IMR-90 (cell line): ENCODE data around the gene MYO10. TPM values are rescaled to one million over a fixed set of nuclear protein-coding genes. Genes with fewer than 3 reads are reported as not detected.

ENCODE experiments used
- ATAC-seq: fragments of 200-7000 bp; cut with Tn5 transposase; 2 replicates; pipeline ENCODE4 v1.9.1; 2020; ENCODE audit warnings: low read depth, mild to moderate bottlenecking, moderate library complexity
- BruUV-seq: library from RNA; stranded (reverse); fragments of 400-500 nt; replicated peaks from 2 replicates; lab custom pipeline; 2021; lab: Mats Ljungman, UMichigan
- CTCF ChIA-PET: fragments of 300-600 bp; formaldehyde crosslinking; extraction: SDS; loops from one replicate; lab custom pipeline; 2021; ENCODE audit warnings: antibody characterized with exemption; lab: Yijun Ruan, JAX
- POLR2A ChIA-PET: fragments of 300-600 bp; sonication (Branson Sonifier 250); formaldehyde crosslinking; loops from one replicate; lab custom pipeline; 2022; ENCODE audit warnings: antibody characterized with exemption; ENCODE audit not compliant: unreplicated experiment; lab: Charles Lee
- DNase-seq: peaks from one replicate; pipeline ENCODE4 v3.0.0; 2013
- H2AFZ ChIP-seq: replicated peaks from 2 replicates; pipeline ENCODE3; 2013; ENCODE audit warnings: low read length, mild to moderate bottlenecking; ENCODE audit not compliant: poor library complexity
- H2AK5ac ChIP-seq: 2 replicates; pipeline ENCODE4 v1.6.1; 2013; ENCODE audit warnings: low read depth, low read length, inconsistent platforms
- H2AK9ac ChIP-seq: replicated peaks from 2 replicates; pipeline ENCODE3; 2013; ENCODE audit warnings: mild to moderate bottlenecking, low read depth, low read length, moderate library complexity; ENCODE audit not compliant: poor library complexity
- H2BK120ac ChIP-seq: 2 replicates; pipeline ENCODE4 v1.6.1; 2013; ENCODE audit warnings: low read depth, low read length, inconsistent platforms
- H2BK15ac ChIP-seq: 3 replicates; pipeline ENCODE4 v1.6.1; 2013; ENCODE audit warnings: low read depth, low read length, inconsistent platforms
- H2BK20ac ChIP-seq: 2 replicates; pipeline ENCODE4 v1.6.1; 2013; ENCODE audit warnings: low read depth, mild to moderate bottlenecking, inconsistent platforms, low read length, moderate library complexity
- H2BK5ac ChIP-seq: 2 replicates; pipeline ENCODE4 v1.6.1; 2013; ENCODE audit warnings: mild to moderate bottlenecking, low read depth, low read length, inconsistent platforms; ENCODE audit not compliant: poor library complexity, severe bottlenecking
- H3K14ac ChIP-seq: replicated peaks from 2 replicates; pipeline ENCODE4 v1.6.1; 2013; ENCODE audit warnings: low read depth, low read length, inconsistent platforms
- H3K18ac ChIP-seq: 2 replicates; pipeline ENCODE4 v1.6.1; 2013; ENCODE audit warnings: low read depth, low read length, control low read depth
- H3K23ac ChIP-seq: 2 replicates; pipeline ENCODE4 v1.6.1; 2013; ENCODE audit warnings: low read depth, low read length, inconsistent platforms
- H3K27ac ChIP-seq: 2 replicates; pipeline ENCODE4 v1.5.1; 2013; ENCODE audit warnings: mild to moderate bottlenecking, control low read depth, low read length; ENCODE audit not compliant: insufficient read depth
- H3K27me3 ChIP-seq: 2 replicates; pipeline ENCODE4 v1.6.1; 2013; ENCODE audit warnings: low read length; ENCODE audit not compliant: control insufficient read depth, insufficient read depth
- H3K36me3 ChIP-seq: 2 replicates; pipeline ENCODE4 v1.6.1; 2013; ENCODE audit warnings: low read length, mixed read lengths; ENCODE audit not compliant: control insufficient read depth, insufficient read depth
- H3K4ac ChIP-seq: 2 replicates; pipeline ENCODE4 v1.6.1; 2013; ENCODE audit warnings: low read depth, low read length, inconsistent platforms
- H3K4me1 ChIP-seq: 2 replicates; pipeline ENCODE4 v1.6.1; 2013; ENCODE audit warnings: low read length, mixed read lengths; ENCODE audit not compliant: control insufficient read depth, insufficient read depth
- H3K4me2 ChIP-seq: 2 replicates; pipeline ENCODE4 v1.6.1; 2013; ENCODE audit warnings: low read depth, mild to moderate bottlenecking, control low read depth, low read length, moderate library complexity
- H3K4me3 ChIP-seq: 2 replicates; pipeline ENCODE4 v1.5.1; 2013; ENCODE audit warnings: low read depth, mild to moderate bottlenecking, control low read depth, low read length, moderate library complexity; ENCODE audit not compliant: insufficient read depth
- H3K56ac ChIP-seq: 2 replicates; pipeline ENCODE4 v1.6.1; 2013; ENCODE audit warnings: low read length, inconsistent platforms; ENCODE audit not compliant: insufficient read depth; ENCODE audit errors: extremely low read depth
- H3K79me1 ChIP-seq, 2 experiments: 2 replicates each; pipeline ENCODE4 v1.6.1; 2013; ENCODE audit warnings: low read length in 2 of 2, inconsistent platforms in 1 of 2, low read depth in 1 of 2
- H3K9ac ChIP-seq: 2 replicates; pipeline ENCODE4 v1.6.1; 2013; ENCODE audit warnings: low read depth, low read length, control low read depth
- H3K9me1 ChIP-seq: 2 replicates; pipeline ENCODE4 v1.6.1; 2013; ENCODE audit warnings: low read length, inconsistent platforms; ENCODE audit not compliant: insufficient read depth
- H3K9me3 ChIP-seq: 2 replicates; pipeline ENCODE4 v1.6.1; 2013; ENCODE audit warnings: low read length; ENCODE audit not compliant: control insufficient read depth, insufficient read depth
- H4K20me1 ChIP-seq: 2 replicates; pipeline ENCODE4 v1.6.1; 2013; ENCODE audit warnings: low read length, inconsistent platforms; ENCODE audit not compliant: insufficient read depth
- H4K5ac ChIP-seq: 2 replicates; pipeline ENCODE4 v1.6.1; 2013; ENCODE audit warnings: mild to moderate bottlenecking, low read depth, low read length, control low read depth
- H4K8ac ChIP-seq, 2 experiments: 2 replicates each; pipeline ENCODE4 v1.6.1; 2013; ENCODE audit warnings: low read depth in 2 of 2, low read length in 2 of 2, control low read depth in 1 of 2, inconsistent platforms in 1 of 2
- H4K91ac ChIP-seq: 2 replicates; pipeline ENCODE4 v1.6.1; 2013; ENCODE audit warnings: low read depth, low read length, inconsistent platforms; ENCODE audit not compliant: insufficient read depth
- CEBPB ChIP-seq: IDR thresholded peaks from 2 replicates; pipeline ENCODE4 v1.6.1; 2012; ENCODE audit warnings: low read depth, low read length, improper control_type of control experiment
- MAZ ChIP-seq: IDR thresholded peaks from 2 replicates; pipeline ENCODE4 v1.6.1; 2012; ENCODE audit warnings: low read depth, mild to moderate bottlenecking, low read length, improper control_type of control experiment, moderate library complexity, borderline replicate concordance
- RAD21 ChIP-seq: IDR thresholded peaks from 2 replicates; pipeline ENCODE4 v1.6.1; 2012; ENCODE audit warnings: low read length, improper control_type of control experiment
- SMC3 ChIP-seq: fragments of 150-350 bp; IDR thresholded peaks from 2 replicates; pipeline ENCODE4 v1.6.1; 2016; ENCODE audit warnings: low read depth, mild to moderate bottlenecking, antibody characterized with exemption, low read length, moderate library complexity
- WGBS, 2 experiments: methylation state at CpG; one replicate each; pipeline versions ENCODE4 v1.1.5 to v1.1.7; 2013; ENCODE audit warnings: missing lambda C conversion rate in 2 of 2; ENCODE audit not compliant: insufficient read length in 1 of 2; ENCODE audit errors: extremely low coverage in 2 of 2; 5-methylcytosine and 5-hydroxymethylcytosine counted together
- dilution Hi-C: fragments of 300-500 bp; cut with HindIII; formaldehyde crosslinking; loops from one replicate; pipeline ENCODE4 v1.14.3; 2018; ENCODE audit warnings: low sequenced_read_pairs; ENCODE audit not compliant: unreplicated experiment
- in situ Hi-C: fragments of 300-500 bp; cut with MboI; formaldehyde crosslinking; loops from 3 replicates; pipeline ENCODE4 v1.14.3; 2019; ENCODE audit warnings: low sequenced_read_pairs, inconsistent platforms, mixed read lengths
- intact Hi-C: fragments of 100-400 bp; cut with micrococcal nuclease; formaldehyde crosslinking; loops from 2 replicates; pipeline ENCODE4 v1.10.0; 2022
- polyA plus RNA-seq, 3 experiments: library from polyadenylated mRNA; depleted of rRNA; stranded (reverse); fragments of >200 nt; gene quantifications; 2 replicates each; pipeline ENCODE4 v1.2.3, GENCODE V29; 2012; ENCODE audit warnings: low replicate concordance in 1 of 3
- total RNA-seq: library from RNA; depleted of rRNA; stranded (reverse); fragments of >200 nt; gene quantifications from 2 replicates; pipeline ENCODE4 v1.2.3, GENCODE V29; 2012
- TF ChIP-seq, protein P1 (sequence below): conservative IDR thresholded peaks from 2 replicates; pipeline ENCODE4 v1.5.1; 2012; ENCODE audit warnings: mild to moderate bottlenecking, low read depth, low read length, improper control_type of control experiment

MYO10 gene
- total and polyA plus RNA-seq, 2 of the 4 experiments (the other 2 are of a cell fraction) = 39.9 to 115 TPM

DNA sequence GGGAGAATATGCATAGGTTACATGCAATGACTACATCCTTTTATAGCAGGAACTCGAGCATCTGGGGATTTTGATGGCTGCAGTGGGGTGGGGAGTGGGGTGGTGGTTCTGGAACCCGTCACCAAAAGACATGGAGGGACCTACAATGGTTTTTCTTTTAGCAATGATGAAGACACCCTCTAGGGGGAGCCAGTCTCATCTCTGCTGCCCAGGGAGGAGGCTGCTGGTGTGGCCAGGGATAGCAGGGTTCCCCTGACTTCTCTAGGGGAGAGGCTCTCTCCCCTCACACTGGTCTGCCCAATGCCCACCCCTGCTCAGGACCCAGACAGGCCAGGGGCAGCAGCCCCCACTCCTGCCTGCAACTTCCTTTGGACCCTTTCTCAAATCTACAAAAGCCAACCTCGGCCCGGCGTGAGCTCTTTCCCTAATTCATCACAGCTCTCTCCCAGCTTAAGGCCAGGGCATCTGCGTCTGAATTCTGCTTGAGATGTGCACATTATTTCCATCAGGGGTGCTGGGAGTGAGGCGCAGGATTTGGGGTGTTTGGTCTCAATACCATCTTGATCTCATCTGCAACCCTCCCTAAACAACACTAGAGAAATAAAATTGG, 245.7 kb downstream of the MYO10 start:
- dilution Hi-C loops (no loop called here), in situ Hi-C loops (no loop called here), intact Hi-C loops (loop anchor here (2.0 kb wide), 1 partner anchor 500 kb away; no protein-coding TSS in a partner anchor)
- Histone ChIP-seq H4K20me1 (peaks cover 40% of the 10 kb centered on the region), H3K4me2 (no peak overlapping the region), H2BK5ac (no peak overlapping the region), H2BK15ac (no peak overlapping the region), H3K36me3 (peaks cover 62% of the 10 kb centered on the region), H2BK20ac (no peak overlapping the region), H3K4me1 (no peaks in the 10 kb centered on the region), H3K9ac (no peak overlapping the region), H3K27ac (no peak overlapping the region), H3K18ac (no peak overlapping the region), H3K23ac (no peak overlapping the region), H3K56ac (no peak overlapping the region), H3K9me1 (peaks cover 3% of the 10 kb centered on the region; the same call in 1 of the 2 replicates), H3K9me3 (no peaks in the 10 kb centered on the region), H2AK5ac (no peak overlapping the region), H2AFZ (peak overlapping the region; percentile 36), H4K8ac (no peak overlapping the region), H3K4ac (no peak overlapping the region), H3K4me3 (no peak overlapping the region), H3K79me1 (peaks cover 33 to 57% of the 10 kb centered on the region in 2 experiments), H3K27me3 (no peaks in the 10 kb centered on the region), H4K91ac (no peak overlapping the region), H4K5ac (no peak overlapping the region), H2BK120ac (no peak overlapping the region), H2AK9ac (no peak overlapping the region), H3K14ac (no peak overlapping the region)
- 60% methylated on average over 1 of the region's 7 CpGs; no CpG with 5 or more reads in 1 of the 2 experiments for WGBS, 2 experiments
- POLR2A ChIA-PET = no interaction called here
- CTCF ChIA-PET = interaction anchor here (0.6 to 0.9 kb wide), 2 partner anchors 16 to 22 kb away, joined by 4 to 6 read pairs; no protein-coding TSS in a partner anchor
- DNase-seq = peak; percentile 51
- no TSS peak for BruUV-seq
- TF ChIP-seq RAD21 = peak; percentile 53
- TF ChIP-seq SMC3 = peak; percentile 29; the same call in 1 of the 2 replicates
- no peak for TF ChIP-seq MAZ
- TF ChIP-seq, protein P1, sequence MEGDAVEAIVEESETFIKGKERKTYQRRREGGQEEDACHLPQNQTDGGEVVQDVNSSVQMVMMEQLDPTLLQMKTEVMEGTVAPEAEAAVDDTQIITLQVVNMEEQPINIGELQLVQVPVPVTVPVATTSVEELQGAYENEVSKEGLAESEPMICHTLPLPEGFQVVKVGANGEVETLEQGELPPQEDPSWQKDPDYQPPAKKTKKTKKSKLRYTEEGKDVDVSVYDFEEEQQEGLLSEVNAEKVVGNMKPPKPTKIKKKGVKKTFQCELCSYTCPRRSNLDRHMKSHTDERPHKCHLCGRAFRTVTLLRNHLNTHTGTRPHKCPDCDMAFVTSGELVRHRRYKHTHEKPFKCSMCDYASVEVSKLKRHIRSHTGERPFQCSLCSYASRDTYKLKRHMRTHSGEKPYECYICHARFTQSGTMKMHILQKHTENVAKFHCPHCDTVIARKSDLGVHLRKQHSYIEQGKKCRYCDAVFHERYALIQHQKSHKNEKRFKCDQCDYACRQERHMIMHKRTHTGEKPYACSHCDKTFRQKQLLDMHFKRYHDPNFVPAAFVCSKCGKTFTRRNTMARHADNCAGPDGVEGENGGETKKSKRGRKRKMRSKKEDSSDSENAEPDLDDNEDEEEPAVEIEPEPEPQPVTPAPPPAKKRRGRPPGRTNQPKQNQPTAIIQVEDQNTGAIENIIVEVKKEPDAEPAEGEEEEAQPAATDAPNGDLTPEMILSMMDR = peak; percentile 59
- no peak for TF ChIP-seq CEBPB
- peak; percentile 89 for ATAC-seq
